Ishikawa (cell line): Measurements from ENCODE around the gene CDC14C.

Source experiments
- FOXM1 ChIP-seq: IDR thresholded peaks from 2 replicates; pipeline ENCODE4 v1.6.1; 2012; ENCODE audit warnings: low read depth, borderline replicate concordance
- RAD21 ChIP-seq: IDR thresholded peaks from 2 replicates; pipeline ENCODE4 v1.6.1; 2012; ENCODE audit warnings: low read depth
- TEAD4 ChIP-seq: IDR thresholded peaks from 2 replicates; pipeline ENCODE4 v1.6.1; 2012
- TF ChIP-seq, protein P1 (sequence below): IDR thresholded peaks from 2 replicates; pipeline ENCODE4 v1.6.1; 2012
- TF ChIP-seq, protein P2 (sequence below): IDR thresholded peaks from 2 replicates; pipeline ENCODE4 v1.6.1; 2012

DNA sequence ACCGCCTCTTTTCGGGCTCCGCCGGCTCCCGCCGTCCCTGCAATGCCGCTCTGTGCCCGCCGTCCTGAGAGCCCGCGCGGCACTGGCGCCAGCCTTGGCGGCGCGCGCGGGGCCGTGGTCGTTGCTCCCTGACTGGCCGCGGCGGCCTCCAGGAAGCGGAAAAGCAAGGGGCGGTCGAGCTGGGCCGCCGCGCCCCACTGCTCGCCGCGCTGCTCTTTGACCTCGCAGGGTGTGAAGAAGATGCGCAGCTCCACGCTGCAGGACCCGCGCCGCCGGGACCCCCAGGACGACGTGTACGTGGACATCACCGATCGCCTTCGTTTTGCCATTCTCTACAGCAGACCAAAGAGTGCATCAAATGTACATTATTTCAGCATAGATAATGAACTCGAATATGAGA lies at the start of gene CDC14C:
- TF ChIP-seq RAD21, result no peak
- TF ChIP-seq, protein P1, sequence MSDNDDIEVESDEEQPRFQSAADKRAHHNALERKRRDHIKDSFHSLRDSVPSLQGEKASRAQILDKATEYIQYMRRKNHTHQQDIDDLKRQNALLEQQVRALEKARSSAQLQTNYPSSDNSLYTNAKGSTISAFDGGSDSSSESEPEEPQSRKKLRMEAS, result no peak
- no peak for TF ChIP-seq FOXM1
- no peak for TF ChIP-seq TEAD4
- TF ChIP-seq, protein P2, sequence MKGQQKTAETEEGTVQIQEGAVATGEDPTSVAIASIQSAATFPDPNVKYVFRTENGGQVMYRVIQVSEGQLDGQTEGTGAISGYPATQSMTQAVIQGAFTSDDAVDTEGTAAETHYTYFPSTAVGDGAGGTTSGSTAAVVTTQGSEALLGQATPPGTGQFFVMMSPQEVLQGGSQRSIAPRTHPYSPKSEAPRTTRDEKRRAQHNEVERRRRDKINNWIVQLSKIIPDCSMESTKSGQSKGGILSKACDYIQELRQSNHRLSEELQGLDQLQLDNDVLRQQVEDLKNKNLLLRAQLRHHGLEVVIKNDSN, result no peak
